HG03095 (cell line): ENCODE results near the gene ZNF516.

ENCODE experiments used
- ATAC-seq: cut with Tn5 transposase; IDR thresholded peaks from one replicate; pipeline ENCODE4 v1.9.1; 2021; ENCODE audit warnings: moderate library complexity; ENCODE audit not compliant: unreplicated experiment

Gene ZNF516

DNA sequence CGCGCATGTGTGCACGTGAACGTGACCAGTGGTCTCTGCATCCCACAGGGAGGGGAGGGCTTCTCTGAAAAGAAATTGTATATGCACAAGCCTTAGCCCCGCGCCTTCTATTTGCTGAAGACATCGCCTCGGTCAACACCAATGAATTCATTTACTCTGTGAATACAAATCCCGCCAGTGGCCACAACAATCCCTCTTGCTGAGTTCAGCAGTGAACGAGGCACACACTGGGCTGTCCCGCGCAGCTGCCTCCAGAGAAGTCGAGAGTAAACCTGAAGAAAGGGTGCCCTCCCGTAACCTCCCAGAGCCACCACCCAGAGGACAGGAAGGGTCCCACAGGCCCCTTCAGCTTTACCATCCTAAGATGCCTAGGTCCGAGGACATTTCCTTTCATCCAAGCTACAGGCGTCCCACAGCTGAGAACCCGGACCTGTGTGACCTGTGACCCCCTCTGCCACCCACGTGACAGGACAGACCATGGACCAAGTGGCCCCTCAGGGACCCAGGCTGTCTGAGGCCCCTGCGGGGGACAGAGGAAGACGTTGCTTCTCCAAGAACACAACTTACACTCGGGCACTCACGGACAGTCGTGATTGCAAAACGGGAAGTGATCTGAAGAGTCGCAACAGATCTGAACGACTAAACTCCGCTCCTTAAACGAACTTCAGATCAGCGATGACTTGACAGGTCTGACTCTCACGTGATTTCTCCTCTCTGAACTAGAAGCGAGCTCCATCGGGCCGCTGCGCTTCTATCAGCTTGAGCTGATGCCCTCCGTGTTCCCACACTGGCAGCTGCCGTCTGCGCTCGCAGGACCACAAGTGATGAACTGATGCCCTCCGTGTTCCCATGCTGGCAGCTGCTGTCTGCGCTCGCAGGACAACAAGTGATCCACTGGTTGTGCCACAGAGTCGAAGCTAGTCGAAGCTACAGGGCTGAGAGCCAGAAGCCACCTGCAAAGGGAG, 92.7 kb downstream of the ZNF516 start:
- ATAC-seq = no peak

DNA sequence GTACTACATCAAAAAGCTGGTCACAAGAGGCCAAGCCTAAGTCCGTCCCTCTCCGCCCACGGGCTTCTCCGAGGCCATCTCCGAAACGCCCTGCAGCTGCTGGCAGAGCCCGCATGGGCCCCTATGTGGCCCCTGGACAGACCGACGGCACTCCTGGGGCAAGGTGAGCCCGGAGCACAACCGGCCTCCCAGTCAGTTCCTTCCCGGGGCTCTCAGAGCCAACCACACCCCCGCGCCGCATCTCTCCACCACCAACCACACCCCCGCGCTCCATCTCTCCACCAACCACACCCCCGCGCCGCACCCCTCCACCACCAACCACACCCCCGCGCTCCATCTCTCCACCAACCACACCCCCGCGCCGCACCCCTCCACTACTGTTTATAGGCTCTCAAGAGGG, 93.5 kb downstream of the ZNF516 start:
- no peak for ATAC-seq

DNA sequence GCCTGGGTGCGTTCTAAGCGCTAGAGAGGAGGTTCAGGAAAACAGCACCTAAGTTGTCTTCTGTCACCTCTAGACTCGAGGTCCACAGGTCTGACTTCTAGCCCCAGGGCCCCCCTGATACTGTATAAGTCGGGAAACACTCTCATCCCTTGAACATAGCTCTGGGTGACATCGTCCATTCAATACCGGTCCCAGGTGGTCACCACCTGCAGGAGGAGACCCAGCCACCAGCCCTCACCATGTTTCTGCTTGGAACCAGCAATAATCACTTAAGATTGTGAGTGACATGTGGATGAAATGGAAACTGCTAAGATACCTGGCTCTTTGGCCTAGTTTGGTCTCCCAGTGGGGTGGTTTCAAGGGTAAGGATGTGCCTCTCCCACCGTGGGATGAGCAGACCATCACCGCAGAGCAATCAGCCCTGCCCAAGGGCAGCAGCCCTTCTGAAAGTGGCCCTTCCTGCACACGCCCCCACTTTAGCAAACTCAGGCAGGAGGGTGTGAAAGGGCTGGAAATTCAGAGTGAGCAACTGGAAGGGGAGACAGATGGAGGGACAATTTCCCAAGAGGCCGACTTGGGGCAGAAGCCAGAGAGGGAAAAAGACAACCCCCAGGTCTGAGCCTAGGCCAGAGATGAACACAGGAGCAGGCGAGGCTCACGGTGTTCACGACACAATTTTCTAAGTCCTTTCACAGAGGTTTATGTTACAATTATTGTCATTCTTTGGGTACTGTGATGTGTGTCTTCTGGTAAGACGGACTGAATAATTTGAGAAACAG, 95.2 kb downstream of the ZNF516 start:
- ATAC-seq = no peak

DNA sequence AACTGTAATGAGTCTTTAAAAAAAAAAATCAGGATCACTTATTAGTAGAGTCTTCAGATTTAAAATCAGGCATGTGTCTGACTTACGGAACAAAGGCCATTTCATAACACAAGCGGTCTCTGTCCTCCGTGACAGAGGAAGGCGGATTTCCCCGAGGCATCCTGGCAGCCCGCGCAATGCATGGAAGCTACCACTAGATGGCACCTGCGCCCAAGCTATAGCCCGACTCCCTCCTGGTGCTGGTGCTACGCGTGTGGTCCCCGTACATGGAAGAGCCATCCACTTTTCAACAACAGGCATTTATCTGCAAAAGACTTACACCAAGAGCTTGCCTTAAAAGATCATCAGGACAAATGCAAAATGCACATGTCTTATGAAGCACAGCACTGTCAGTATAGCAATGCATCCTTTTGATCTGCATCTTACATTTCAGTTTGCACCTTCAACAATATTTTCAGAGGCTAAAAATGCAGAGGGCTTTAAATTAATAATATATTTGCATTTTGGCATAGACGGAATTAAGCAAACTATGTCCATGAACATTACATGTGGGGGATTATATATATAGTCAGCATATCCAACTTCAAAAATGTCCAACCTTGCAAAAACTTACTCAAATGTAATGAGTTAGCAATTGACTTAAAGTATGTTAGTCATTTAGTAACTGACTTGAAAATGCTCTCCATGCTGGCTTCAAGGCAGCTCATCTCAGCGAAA, 96.0 kb downstream of the ZNF516 start:
- peak; percentile 88 for ATAC-seq

DNA sequence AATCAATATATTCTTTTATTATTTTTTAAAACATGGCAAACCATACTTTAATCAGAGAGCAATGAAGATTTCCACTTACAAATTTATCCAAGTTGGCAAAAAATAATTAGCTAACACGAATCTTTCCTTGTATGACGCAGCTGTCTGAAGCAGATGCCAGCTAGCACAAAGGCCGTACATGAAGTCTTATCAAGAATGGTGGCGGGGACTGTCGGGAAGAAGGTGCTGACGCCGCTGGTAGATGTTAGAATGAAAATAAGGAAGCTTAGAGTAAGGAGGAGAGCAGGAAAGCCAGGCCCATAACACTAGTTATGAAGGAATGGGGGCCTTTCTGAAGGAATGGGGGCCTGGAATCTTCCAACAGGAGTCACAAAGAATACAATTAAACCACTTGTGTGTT, 96.7 kb downstream of the ZNF516 start:
- ATAC-seq = no peak

DNA sequence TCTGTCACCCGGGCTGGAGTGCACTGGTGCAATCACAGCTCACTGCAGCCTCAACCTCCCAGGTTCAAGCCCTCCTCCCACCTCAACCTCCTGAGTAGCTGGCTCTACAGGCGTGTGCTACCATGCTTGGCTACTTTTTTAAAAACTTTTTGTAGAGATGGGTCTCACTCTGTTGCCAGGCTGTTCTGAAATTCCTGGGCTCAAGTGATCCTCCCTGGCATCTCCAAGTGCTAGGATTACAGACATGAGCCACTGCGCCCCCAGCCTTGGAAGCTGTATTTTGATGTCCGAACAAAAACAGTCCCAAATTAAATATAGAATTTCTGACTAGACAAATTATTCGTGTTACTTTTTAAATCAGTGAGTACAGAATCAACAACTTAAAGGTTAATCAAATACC, 97.4 kb downstream of the ZNF516 start:
- ATAC-seq = no peak

DNA sequence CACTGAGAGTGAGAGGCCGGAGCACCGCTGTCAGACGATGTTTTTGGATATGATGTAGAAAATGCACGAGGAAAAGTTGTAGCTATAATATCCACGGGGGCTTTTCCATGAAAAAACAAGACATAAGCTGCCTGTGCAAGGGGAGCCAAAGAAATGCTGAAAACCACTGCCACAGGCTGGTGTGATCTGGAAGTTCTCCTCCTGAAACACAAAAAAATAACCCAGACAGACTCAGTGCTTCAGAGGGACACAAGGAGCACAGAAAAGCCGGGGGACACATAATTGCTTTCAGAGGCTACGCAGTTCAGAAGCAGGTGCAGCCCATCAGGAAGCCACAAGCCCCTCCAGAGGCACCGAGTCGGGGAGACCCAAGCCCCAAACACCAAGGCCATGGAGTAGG, 98.2 kb downstream of the ZNF516 start:
- ATAC-seq = no peak

- ATAC-seq = no peak
These were observed 99.4 kb downstream of the ZNF516 start for GRCh38 chr18:76395609-76396008.

- ATAC-seq = no peak
These were observed 100.1 kb downstream of the ZNF516 start for GRCh38 chr18:76394780-76395476.

DNA sequence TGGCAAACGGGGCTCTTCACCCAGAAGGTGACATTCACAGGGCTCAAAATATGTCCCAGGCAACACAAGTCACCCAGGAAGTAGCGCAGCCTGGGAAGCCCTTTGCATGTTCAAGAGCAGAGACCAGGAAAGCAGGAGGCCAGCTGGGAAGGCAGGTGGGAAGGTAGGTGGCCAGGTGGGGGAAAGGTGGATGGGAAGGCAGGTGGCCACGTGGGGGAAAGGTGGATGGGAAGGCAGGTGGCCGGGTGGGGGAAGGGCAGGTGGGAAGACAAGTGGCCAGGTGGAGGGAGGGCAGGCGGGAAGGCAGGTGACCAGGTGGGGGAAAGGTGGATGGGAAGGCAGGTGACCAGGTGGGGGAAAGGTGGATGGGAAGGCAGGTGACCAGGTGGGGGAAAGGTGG, 102.7 kb downstream of the ZNF516 start:
- no peak for ATAC-seq

DNA sequence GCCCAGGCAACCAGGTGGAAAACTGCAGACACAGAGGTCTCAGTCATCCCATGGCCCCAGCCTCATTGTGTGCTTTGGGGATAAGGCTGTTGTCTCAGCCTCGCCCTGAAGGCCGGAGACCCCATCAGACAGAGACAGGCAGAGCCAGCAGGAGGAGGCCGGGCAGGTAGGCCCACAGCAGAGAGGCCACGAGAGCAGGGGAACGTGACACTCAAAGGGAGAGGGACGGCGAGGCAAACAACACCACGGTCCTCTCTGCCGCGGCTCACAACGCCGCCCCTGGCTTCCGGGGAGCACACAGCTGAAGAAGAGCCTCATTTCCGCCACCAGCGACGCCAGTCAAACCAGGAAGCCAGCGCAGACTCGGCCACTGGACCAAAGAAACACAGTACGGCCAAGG, 103.3 kb downstream of the ZNF516 start:
- no peak for ATAC-seq

DNA sequence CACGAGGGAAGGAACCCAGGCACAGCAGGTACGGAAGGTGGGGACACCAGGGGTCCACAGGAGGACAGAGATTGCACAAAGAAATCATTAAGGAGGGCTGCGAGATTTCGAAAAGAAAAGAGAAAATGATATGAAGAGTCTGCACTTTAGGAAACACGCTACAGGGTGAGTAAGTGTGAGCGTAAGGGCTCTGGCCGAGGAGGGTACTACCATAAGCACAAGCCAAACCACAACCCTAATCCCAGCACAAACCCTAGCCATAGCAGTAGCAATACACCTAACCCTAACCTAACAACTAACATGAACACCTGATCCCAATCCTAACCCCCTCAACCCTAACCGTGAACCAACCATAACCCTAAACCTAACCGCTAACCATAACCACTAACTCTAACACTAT, 104.0 kb downstream of the ZNF516 start:
- no peak for ATAC-seq

GRCh38 chr18:76390452-76391035, 104.5 kb downstream of the ZNF516 start:
- no peak for ATAC-seq

DNA sequence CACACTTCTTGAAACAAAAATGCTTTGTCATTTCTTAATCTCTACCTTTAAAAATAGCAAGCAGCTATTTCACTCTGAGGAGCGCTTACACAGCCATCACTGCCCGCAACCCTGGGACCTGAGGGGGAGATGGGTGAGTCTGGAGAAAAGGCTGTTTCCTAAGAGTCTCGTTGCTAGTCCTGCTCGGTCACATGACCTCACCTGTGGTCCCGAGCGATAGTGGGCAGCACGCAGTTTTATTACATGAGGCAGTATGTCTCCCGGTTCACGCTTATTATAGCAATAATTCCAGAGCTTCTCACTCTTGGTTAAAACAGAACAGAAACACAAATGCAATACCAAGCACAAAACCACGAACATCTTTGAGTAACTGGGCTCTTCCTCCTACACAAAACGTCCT, 105.3 kb downstream of the ZNF516 start:
- ATAC-seq = no peak

GRCh38 chr18:76388891-76389423, 106.1 kb downstream of the ZNF516 start:
- ATAC-seq = no peak

DNA sequence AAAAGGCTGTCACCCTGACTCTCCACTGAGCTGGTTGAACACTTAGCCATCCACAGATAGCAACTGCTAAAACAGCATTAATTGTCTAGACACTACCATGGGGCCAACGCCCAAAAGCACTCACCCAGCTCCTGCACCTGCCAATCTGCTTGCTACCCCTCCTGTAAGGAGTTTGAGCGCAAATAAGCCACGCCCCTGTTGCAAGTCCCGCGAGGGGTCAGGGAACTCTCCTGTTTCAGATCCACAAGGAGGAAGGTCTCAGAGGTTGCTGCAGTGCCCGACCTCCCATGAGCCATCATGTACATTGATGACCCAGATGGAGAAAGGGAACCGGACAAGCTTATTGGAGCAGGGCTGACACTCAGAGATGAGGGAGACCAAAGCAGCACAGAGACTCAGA, 106.8 kb downstream of the ZNF516 start:
- ATAC-seq = no peak

- ATAC-seq = no peak
These were observed 107.4 kb downstream of the ZNF516 start for GRCh38 chr18:76387608-76388007.

DNA sequence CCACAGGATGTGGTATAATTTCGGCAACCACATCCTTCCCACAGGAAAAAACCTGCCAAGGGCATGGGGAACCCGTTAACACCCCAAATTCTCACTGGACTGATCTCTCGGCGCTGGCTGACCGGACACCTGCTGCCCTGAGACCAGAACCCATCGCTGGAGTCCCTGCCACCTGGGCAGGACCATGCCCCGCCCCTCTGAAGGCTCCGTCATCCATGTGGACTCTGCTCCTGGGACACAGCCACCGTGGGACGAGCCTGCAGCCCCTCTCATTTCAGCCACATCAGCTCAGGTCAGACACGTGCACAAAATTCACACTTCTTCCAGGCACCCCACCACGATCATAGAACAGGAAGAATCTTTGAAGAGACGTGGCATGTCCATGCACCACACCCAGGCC, 108.2 kb downstream of the ZNF516 start:
- no peak for ATAC-seq

GRCh38 chr18:76386071-76386470, 109.0 kb downstream of the ZNF516 start:
- ATAC-seq = no peak

DNA sequence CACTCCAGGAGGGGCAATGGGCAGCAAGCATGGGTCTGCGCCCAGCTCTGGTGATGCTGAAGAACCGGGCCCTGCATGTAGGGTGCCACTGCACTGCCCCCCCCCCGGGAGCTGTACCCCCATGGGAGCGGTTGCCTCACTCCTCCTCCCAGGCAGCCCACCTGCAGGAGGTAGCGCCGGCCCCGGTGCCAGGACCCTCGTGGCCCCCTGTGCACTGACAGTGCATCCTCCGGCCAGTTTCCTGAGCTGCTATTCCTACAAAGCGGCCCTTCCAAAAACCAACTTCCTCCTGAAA, 109.4 kb downstream of the ZNF516 start:
- no peak for ATAC-seq
